ENCODE results near the gene CYSLTR1.
"Not testable (repeated sequence)": the region's sequence is repeated elsewhere in the genome, so short reads cannot be mapped to it uniquely, and the experiment has no call there.

CYSLTR1 gene, protein sequence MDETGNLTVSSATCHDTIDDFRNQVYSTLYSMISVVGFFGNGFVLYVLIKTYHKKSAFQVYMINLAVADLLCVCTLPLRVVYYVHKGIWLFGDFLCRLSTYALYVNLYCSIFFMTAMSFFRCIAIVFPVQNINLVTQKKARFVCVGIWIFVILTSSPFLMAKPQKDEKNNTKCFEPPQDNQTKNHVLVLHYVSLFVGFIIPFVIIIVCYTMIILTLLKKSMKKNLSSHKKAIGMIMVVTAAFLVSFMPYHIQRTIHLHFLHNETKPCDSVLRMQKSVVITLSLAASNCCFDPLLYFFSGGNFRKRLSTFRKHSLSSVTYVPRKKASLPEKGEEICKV
- 7.5 to 81.4 (median 13.9) reads per million in 3 experiments for total RNA-seq

GRCh38 chrX:78327370-78328086 is at the start of gene CYSLTR1:
Gene CYSLTR1 (minus strand): TSS chrX:78327611. CDS start chrX:78273746, 53,865 bp downstream.
- no peak for DNase-seq

DNA sequence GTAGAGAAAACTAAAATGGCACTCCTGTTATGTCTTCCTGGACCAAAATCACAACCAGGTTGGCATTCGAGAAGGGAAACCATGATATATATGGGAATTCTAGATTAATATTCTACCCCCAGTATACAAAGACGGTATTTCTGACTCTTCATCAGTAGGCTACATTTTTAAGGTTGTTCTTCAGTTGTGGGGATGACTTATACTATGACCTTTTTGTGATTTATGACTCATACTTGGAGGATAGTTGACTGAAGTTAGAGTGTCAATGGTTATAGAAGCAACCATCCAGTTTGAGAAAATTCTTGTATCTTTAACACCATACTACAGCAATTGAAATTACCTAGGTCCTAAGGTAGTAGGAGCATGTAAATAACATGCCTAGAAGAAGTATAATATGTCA is 49.8 kb upstream of the CYSLTR1 start:
- no peak for DNase-seq

GRCh38 chrX:78375894-78376293 is 48.5 kb upstream of the CYSLTR1 start:
- peak; percentile 10 for DNase-seq

GRCh38 chrX:78366576-78366975 is 39.2 kb upstream of the CYSLTR1 start:
- no peak for DNase-seq

GRCh38 chrX:78357342-78358055 is 30.1 kb upstream of the CYSLTR1 start:
- no peak for DNase-seq

GRCh38 chrX:78333521-78333920 is 6.1 kb upstream of the CYSLTR1 start:
- DNase-seq, result peak; percentile 68

DNA sequence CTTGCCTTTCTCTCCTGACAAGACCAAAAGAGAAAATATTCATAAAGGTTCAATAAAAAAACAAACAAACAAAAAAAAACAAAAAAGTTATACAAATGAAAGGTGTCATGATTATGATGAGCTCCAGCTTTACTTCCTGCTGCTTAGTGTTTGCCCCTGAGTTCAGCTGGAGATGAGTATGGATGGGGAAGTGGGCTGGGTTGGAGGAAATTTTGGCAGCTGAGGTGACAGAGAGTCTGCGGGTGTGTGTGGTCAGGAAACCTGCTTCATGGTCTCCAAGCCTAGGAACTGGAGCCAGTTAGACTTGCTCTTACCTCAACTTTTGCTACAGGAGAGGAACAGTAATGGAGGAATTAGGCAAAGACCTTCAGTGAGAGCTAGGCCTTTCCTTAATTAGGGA is 4.3 kb upstream of the CYSLTR1 start:
- DNase-seq, result no peak

GRCh38 chrX:78330540-78330939 is 3.1 kb upstream of the CYSLTR1 start:
- no peak for DNase-seq

- no peak for DNase-seq
Measured at GRCh38 chrX:78330068-78330467, 2.7 kb upstream of the CYSLTR1 start.

GRCh38 chrX:78329486-78329885 is 2.1 kb upstream of the CYSLTR1 start:
- DNase-seq, result peak; percentile 30

DNA sequence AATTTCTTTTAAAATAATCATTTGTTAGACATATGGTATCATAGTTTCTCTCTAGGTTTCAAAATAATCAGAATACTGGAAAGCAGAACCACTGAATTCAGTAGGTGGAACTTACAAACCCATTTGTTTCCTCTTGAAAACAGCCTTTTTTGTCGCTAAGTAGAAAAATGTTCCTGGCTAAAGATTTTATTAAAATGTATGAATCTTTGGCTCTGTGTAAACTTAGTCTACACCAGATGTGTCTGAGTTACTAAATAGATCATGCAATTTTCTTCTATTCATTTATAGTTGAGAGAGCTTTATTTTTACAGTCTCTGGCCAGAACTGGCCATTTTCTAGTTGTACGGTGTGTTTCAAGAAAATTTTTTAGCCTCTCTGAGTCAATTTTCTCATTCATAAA is 1.0 kb downstream of the CYSLTR1 start:
- no peak for DNase-seq

DNA sequence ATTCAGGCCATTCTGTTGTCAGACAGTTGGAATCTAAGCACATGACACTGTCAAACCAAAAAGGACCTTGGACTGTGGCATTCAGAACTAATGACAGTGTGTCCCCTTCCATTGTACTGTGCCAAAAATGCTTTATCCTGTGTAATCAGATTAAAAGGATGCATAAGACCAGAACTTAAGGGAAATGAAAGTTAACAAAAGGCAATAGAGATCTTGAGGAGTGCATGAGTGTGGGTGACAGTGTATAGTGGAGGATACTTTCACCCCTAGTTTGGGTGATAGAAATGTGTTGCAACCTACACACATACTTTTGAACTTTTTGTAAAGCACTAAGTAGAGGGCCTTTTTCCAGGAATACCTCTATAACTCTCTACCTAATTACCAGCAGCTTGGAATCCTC is 4.5 kb downstream of the CYSLTR1 start:
- DNase-seq, result no peak

DNA sequence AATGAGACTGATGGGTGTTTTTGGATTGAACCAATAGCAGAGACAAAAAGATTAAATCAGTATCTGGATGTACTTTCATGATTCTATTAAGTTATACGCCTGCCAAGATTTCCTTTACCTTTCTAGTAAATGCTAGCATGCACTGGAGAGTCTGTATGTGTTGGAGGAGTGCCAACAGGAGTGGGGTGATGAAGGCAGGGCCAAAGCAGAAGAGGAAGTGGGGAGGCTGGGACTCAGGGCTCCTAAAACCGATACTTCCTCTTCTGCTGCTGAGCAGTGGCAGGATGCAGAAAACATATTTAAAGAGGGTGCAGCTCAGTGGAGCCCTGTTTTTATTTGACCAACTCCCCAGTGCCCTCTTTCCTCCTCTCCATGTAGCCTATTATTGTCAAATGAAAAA is 5.6 kb downstream of the CYSLTR1 start:
- peak; percentile 68 for DNase-seq

GRCh38 chrX:78316265-78316664 is 11.1 kb downstream of the CYSLTR1 start:
- no peak for DNase-seq

- DNase-seq, result no peak
Measured at GRCh38 chrX:78315745-78316144, 11.7 kb downstream of the CYSLTR1 start.

GRCh38 chrX:78314561-78314960 is 12.8 kb downstream of the CYSLTR1 start:
- no peak for DNase-seq

DNA sequence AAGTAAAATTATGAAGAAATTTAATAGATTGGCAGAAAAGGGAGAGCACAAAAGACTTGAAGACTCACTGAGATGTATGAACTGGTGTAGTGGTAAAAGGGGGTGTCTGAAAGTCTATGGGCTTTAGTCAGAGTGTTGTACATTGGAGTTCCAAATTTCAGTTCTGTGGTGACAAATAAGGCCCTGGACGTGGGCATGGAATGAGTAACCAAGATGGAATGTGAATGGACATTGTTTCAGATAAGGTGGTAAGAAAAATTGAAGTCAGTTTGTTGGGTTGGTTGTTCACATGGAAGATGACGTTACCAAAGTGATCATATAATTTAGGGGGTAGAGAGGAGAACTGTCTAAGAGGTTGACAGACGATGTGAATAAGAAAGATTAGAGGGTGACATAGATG is 13.9 kb downstream of the CYSLTR1 start:
- DNase-seq, result no peak

DNA sequence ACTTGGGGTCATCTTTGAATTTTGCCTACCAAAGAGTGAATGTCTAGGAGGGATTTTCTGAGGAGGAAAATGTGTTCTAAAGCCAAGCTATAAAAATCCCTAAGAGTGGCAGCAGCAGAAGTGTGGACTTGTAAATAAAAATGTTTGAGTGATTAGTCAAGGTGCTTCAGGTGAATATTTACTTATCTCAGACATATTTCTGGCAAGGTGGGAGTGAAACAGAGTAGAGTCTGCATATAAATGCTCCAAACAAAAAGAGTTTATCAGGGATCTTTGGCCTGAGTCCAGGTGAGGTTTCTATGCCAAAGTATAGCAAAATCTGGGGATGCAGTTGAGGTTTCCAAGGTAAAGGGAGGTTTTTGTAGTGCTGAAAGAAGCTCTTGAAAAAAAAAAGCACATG is 19.7 kb downstream of the CYSLTR1 start:
- no peak for DNase-seq

GRCh38 chrX:78303086-78303485 is 24.3 kb downstream of the CYSLTR1 start:
- DNase-seq, result no peak

DNA sequence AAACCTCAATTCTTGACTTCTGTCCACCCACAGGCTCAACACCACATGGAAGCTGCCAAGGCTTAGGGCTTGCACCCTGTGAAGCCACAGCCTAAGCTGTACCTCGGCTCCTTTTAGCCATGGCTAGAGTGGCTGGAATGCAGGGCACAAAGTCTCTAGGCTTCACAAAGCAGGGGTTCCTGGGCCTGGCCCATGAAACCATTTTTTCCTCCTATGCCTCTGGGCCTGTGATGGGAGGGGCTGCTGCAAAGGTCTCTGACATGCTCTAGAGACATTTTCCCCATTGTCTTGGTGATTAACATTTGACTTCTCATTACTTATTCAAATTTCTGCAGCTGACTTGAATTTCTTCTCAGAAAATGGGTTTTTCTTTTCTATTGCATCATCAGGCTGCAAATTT is 26.5 kb downstream of the CYSLTR1 start:
- DNase-seq, result not testable (repeated sequence)

- no peak for DNase-seq
Measured at GRCh38 chrX:78283511-78283910, 43.9 kb downstream of the CYSLTR1 start.

- DNase-seq, result no peak
Measured at GRCh38 chrX:78237127-78237526, 90.3 kb downstream of the CYSLTR1 start.

GRCh38 chrX:78226047-78226446 is 101.4 kb downstream of the CYSLTR1 start:
- not testable (repeated sequence) for DNase-seq

Measured in central memory CD4-positive, alpha-beta T cell (primary cell).